NOMO-1 (cell line): ENCODE measurements around the gene ASB5.
"Not testable (repeated sequence)": the region's sequence is repeated elsewhere in the genome, so short reads cannot be mapped to it uniquely, and the experiment has no call there.

Experiments used
- DNase-seq, 2 experiments: peaks; one replicate each; lab custom pipeline; 2025; ENCODE audit not compliant: unreplicated experiment in 2 of 2; lab: John Stamatoyannopoulos, UW

ASB5 gene, protein sequence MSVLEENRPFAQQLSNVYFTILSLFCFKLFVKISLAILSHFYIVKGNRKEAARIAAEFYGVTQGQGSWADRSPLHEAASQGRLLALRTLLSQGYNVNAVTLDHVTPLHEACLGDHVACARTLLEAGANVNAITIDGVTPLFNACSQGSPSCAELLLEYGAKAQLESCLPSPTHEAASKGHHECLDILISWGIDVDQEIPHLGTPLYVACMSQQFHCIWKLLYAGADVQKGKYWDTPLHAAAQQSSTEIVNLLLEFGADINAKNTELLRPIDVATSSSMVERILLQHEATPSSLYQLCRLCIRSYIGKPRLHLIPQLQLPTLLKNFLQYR

DNA sequence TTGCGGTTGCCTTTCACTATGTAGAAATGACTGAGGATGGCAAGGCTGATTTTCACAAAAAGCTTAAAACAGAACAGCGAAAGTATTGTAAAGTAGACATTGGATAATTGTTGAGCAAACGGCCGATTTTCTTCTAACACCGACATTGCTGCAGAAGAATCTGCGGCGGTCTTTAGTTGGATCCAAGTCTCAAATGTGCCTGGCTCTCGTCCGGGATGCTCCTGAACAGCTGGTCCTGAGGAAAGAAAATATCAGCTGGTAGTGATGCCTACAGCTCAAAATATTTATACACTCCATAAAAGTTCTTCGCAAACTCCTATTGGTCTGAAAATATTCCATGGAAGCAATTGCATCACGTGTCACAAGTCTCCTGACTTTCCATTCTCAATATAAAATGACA lies at the start of gene ASB5:
TSS of gene ASB5 (minus strand) at position 260 of the 400 bp plus-strand sequence. CDS start at position 146, 114 bp downstream.
- no peak for DNase-seq

DNA sequence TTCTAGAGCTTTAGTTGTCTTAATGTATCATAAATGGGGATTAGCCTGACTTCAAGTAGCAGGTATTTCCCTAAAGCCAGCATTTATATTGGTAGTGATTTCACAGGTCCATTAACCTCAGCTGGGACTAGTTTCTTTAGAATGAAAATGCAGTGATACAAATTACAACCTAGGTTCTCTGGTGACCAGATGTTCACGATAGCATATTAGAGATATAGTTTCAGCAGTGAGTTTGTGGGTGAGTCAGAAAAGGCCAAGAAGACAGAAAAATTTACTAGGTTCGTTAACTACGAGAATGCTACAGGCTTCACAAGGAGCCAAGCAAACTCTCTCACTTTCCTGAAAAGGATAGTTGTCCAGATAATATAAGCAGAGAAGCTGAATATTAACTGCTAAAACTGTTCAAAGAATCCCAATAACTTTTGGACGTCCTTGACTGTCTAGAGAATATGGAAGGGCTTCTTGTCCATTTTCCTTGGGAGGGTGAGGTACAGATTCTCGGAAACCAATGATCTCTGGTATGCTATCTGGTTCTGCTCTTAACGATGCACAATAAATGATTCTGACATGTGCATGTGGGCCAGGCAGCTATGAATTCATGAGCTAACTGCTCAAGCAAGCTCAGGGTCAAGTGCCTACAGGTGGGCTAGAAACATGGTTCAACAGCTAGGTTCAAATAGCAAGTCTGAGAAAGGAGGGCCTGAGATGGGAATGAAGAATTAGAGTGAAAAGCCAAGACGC lies 44.7 kb upstream of the ASB5 start:
- no peak for DNase-seq

DNA sequence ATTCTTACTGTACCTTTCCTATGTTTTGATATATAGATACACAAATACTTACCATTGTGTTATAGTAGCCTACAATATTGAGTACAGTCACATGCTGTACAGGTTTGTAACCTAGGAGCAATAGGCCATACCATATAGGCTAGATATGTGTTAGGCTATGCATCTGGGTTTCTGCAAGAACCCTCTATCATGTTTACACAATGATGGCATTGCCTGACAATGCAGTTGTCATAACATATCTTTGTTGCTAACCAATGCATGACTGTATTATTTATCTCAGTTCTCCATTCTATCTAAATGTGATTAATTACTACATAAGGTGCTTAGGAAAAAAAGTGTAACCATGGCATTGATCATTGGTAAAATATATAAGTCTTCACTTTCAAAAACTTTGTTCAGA lies 40.8 kb upstream of the ASB5 start:
- no peak for DNase-seq

DNA sequence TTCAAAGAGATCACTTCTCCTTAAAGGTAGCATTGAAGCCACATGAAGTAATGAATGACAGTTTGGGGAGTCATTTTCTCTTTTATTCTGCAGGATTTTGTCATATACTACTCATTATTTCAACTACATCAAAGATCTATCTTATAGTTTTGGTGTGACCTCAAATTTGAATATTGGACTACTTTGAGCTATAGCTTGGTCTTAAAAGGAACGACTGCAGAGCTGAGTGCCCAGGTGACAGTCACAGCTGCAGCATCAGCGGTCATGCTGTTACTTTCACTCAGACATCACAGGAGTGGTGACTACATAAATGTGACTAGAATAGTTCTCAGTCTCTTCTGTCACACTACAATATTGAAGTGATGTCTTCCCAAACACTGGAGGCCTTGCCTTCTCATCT lies 40.0 kb upstream of the ASB5 start:
- no peak for DNase-seq

DNA sequence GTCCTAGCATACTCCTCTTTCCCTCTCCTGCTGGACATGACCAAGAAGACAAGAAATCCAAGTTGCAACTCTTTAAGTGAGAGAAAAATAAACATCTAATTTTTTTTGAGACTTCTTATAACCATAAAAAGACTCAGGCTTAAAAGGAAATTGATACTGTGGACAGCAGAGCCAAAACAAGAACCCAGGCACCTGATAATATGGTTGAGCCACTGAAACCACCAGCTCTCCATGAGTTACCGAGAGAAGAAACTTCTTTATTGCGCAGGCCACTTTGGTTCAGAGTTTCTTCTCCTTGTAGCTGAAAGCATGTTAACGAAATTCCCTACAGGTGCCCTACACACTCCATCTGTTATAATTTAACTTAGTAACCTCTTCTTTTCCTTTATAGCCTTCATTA lies 39.4 kb upstream of the ASB5 start:
- DNase-seq, result no peak

DNA sequence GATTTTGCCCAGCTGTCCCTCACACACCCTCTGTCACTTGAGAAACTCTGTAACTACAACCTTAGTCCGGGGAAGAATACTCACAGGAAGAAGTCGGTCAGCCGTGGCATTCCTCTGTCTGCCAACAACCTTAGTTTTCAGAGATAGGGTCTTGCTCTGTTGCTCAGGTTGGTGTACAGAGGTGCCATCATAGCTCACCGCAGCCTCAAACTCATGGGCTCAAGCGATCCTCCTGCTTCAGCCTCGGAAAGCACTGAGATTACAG lies 38.6 kb upstream of the ASB5 start:
- no peak for DNase-seq

DNA sequence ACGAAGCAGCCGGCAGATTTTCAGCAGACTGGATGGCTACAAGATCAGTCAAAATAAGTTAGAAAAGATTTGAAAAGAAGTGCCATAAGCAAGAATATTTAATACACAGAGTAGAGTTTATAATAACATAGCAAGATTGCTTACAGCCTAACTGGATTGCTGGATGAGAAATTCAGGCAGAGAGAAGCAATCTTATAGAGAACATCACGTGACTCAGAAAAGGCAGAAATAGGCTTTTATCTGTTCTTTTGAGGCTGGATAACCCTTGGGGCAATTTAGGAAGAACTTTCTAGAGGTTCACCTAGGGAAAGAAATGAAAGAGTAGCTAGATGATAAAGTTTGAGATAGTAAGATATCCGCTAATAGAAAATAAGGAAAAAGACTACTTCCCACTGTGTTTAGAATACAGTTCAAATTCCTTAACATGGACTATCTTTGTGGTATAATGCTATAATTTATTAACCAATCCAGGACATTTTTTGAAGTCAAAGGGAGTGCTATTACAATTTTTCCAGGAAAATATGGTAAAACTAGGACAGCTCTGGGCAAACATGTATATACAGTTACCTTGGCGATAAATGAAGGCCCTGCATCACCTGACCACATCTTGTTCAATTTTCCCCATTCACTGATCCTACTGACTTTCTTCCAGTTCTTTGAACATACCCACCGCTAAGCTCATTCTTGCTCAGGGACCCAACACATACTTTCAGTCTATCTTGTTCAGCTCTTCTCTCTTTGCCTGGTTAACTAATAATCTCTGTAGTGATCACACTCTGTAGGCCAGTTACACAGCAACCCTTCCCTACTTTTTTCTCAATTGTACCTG lies 38.0 kb upstream of the ASB5 start:
- no peak for DNase-seq

DNA sequence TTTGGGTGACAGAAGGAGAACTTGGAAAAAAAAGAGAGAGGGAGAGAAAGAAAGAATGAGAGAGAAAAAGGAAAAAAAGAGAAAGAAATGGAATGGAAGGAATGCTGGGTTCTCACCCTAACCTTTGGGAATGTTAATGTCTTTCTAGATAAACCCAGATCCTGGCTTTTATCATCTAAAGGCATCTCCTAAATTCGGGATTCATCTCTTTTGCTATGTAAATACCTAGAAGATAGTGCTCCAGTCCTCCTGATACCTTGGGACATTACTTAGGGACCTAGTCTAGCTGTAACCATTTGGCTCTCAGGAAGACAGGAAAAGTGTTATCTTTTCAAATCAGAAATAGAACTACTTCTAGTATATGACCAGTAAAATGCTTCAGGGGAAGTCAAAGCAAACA lies 34.9 kb upstream of the ASB5 start:
- DNase-seq, result no peak

DNA sequence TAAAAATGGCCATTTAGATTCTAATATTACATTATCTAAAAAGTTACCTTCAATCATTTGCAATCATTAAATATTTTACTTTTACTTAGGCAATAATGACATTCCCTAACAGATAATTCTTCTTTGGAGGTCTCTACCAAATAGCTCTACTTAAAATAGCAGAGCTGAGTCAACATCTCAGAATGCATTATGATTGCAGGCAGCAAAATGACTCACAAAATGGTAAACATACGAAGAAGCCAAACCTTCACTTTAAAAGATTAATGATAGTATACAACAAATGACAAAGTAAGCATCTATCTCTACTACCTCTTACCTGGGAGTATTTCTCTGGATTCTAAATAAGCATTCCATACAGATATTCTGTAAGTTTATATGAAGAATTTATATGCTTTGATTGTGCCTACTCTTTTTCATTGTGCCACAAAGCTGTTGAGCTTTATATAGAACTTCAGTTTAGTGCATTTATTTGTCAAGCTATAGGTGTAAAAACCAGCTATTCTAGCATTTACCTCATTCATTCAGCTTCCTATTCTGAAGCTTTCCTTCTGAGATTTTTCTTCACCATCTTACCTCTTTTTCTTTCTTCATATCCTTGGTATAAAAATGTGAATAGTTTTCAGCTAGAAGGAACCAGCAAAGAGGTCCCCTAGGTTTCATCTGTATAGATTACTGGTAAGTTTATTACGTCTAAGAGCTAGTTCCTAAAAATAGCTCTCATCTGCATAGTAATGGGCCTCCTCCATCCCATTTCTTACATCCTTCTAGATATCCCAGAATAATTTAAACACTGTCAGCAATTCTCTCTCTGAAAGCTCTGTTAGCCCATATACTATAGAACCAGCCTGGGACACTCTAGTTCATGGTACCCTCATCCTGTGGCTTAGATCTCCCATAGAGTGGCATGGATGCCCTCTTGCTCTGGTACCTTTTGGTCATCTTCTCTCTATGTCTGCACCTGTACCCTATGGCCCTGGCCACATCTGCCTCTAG lies 33.6 kb upstream of the ASB5 start:
- DNase-seq, result no peak

DNA sequence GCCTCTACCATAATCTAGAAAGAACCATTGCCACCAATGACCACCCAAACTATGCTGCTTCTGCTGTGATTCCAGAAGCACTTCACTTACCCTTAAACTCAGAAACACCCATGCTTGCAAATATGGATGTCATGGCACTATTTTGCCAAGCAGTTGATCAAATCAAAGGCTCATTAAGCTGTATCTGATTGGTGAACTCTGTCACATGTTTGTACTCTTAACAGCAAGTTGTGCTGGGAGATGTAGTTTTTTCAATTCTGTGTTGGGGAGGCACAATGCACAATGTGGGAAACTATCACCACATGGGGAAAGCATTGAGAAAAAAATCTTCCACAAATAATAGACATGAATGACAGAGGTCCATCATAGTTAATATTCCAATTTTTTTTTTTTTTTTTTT lies 31.5 kb upstream of the ASB5 start:
- DNase-seq, result no peak

DNA sequence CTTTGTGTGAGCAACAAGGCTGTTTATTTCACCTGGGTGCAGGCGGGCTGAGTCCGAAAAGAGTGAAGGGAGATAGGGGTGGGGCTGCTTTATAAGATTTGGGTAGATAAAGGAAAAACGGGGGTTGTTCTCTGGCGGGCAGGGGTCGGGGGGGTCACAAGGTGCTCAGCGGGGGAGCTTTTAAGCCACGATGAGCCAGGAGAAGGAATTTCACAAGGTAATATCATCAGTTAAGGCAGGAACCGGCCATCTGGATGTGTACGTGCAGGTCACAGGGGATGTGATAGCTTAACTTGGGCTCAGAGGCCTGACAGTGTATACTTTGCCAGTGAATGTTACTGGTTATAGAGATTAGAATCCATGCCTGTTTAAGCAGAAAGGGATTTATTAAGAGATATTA lies 31.0 kb upstream of the ASB5 start:
- DNase-seq, result no peak

DNA sequence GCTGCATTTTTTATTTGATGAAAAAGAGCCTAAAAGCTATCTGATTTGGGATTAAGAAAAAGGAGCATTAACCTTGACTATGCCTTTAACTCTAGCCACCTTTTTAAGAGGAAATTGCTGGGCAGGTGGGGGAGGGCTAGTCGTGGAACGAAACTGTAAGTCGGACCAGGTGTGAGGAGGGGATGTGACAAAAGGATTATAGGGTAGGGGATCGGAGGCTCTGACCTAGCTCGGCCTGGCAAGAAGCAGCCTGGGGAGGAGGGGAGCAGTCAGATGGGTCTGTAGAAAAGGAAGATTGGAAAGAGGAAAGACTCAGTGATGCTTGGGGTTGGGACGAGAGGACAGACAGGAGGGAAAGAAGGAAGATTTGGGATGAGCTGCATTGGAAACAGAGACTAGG lies 29.6 kb upstream of the ASB5 start:
- DNase-seq, result no peak

DNA sequence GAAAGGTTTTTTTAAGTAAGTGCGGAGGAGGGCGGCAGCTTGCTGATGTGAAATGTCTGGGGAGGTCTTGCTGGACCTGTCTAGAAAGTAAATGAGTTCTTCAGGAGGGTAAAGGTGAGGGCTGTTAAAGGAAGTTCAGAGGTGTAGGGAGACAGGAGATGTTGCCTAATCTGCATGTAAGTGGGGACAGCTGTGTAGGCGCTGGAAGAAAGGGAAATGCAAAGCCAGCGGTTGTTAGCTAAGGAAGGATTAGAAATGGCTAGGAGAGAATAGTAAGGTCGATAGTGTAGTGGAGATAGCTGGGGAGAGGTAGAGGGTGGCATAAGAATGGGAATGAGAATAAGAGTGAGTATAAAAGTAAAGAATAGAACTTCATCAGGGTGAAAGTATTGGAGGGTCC lies 26.9 kb upstream of the ASB5 start:
- DNase-seq, result not testable (repeated sequence)

DNA sequence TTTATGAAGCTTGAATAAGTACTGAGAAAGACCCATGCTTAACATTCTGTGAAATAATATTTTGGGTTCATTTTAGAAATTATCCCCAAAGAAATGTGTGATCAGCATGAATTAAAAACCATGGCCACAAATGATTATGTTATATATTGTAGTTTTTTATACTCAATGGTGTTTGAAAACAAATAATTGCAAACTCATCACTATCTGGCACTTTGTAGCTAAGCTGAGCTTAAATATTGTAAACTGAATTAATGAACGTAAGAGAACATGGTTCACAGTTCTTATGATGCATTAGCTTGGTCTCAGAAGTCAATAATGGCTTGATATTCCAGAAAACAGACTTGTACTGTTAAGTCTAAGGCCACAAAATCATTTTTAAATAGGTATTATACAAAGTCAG lies 24.6 kb upstream of the ASB5 start:
- DNase-seq, result no peak

DNA sequence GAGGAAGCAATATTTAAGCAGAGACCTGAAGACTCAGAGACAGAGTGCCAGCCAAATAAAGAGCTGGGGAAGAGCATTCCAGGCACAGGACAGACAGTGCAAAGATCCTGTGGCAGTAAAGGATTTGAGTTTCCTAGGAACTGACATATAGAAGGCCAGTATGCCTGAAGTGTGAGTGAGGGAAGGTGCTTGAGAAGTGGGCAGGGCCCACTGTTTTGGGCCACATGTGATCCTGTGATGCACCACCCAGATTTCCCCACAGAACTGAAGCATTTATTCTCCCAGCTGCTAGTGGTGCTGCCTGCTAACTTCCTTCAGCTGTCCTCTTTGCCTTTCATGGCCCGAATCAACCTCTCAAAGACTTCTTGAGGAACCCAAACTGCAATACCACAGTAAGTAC lies 23.9 kb upstream of the ASB5 start:
- DNase-seq, result no peak

DNA sequence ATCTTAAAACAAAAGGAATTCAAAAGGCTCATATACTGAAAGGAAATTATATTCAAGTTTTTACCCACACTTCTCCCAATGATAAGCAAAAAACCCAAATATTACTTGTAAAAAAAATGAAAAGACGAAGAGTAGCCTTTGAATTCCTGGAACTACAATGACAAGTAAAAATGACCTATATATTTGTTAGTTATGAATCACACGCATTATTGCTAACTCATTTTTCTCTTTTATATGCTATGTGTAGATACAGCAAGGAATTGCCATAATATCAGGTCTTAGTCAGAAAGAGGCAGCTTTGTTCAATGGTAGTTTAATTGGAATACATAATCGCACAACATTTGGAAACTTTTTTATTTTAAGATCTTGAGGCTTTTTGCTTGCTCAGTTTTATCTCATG lies 22.7 kb upstream of the ASB5 start:
- DNase-seq, result no peak

DNA sequence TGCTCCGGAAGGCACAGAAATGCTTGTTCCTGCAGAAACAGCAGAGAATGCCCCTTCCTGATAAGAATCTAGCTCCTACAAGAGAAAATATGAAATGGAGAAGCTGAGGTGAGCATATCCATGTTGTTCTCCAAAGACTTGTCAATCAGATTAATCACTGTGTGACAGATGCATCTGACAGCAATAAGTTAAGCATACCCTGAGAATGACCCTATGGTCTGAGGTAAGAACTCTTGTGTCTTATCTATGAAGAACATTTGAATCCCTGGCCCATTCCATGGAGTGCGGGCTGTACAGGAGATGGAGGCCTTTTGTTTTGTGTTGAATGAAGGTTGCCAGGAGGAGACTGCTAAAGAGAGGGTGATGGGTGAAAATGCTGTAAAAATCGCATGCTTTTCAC lies 21.5 kb upstream of the ASB5 start:
- no peak for DNase-seq

DNA sequence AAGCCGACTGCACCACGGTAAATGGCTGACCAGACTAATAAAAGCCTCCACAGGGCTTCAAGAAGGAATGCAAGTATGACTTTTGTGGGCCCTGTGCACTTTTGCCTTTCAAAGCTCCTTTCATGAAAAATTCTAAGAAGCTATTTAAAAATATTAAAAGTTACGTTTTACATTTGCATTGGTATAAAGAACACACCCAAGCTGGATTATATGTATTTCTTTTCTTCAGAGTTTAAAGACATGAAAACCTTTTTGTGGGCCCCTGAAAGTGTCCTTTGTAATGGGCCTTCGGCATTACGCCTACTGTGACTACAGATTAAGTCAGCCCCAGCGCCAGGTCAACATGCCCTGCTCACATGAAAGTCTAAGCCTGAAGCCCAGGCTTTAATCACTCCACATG lies 20.5 kb upstream of the ASB5 start:
- no peak for DNase-seq

DNA sequence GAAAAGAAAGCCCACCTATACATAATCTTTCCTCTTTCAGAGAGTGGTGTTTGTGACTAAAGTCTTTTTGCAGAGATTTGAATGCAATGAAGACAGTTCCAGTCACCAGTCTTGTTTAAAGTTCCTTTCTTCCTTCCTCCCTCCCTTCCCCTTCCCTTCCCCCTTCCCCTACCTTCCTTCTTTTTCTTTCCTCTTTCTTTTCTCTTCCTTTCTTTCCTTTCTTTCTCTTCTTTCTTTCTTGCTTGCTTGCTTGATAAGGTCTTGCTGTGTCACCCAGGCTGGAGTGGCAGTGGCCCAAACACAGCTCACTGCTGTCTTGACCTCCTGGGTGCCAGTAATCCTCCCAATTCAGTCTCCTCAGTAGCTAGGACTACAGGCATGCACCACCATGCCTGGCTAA lies 19.0 kb upstream of the ASB5 start:
- DNase-seq, result no peak

DNA sequence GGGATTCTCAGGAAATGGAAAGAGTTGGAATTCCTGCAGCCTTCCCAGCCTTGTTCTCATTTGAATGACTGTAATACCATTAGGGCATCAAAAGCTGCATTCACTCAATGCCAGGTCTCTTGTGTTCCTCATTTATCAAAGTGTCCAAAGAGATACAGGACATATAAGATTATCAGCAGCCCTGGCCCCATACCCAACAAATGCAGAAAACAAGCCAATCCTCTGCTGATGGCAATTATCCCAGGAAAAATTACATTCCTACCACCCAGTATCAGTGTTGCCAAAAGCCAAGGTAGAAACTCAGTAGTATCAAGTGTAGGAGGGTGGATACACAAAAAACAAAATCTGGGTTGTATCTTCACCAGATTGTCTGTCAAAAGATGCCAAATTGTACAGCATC lies 18.5 kb upstream of the ASB5 start:
- no peak for DNase-seq

DNA sequence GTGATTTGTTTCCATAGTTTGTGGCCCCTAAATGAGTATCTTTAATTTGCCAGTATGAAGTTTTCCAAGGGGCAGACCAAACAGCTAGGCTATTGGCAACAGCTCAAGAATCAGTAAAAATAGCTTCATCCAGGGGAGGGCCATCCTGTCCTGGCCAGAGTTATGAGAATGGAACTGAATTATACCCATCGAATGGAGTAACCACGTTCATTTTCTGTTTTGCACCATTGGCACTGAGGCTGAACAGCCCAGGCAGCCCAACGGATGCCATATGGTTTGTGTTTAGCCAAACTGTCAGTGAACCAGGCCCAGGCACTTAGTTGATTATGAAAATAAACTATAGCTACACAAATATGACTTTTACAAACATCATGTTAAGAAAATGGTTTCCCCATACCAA lies 17.7 kb upstream of the ASB5 start:
- DNase-seq, result no peak
